HG03175 (cell line): Measurements from ENCODE around the gene SDHA.
A peak's percentile ranks its signal among the peaks of the same experiment; 100 is the strongest.
"Not testable (repeated sequence)": the region's sequence is repeated elsewhere in the genome, so short reads cannot be mapped to it uniquely, and the experiment has no call there.

Experiments used
- ATAC-seq: cut with Tn5 transposase; IDR thresholded peaks from one replicate; pipeline ENCODE4 v1.9.1; 2021; ENCODE audit warnings: mild to moderate bottlenecking, moderate library complexity; ENCODE audit not compliant: unreplicated experiment

The SDHA gene

DNA sequence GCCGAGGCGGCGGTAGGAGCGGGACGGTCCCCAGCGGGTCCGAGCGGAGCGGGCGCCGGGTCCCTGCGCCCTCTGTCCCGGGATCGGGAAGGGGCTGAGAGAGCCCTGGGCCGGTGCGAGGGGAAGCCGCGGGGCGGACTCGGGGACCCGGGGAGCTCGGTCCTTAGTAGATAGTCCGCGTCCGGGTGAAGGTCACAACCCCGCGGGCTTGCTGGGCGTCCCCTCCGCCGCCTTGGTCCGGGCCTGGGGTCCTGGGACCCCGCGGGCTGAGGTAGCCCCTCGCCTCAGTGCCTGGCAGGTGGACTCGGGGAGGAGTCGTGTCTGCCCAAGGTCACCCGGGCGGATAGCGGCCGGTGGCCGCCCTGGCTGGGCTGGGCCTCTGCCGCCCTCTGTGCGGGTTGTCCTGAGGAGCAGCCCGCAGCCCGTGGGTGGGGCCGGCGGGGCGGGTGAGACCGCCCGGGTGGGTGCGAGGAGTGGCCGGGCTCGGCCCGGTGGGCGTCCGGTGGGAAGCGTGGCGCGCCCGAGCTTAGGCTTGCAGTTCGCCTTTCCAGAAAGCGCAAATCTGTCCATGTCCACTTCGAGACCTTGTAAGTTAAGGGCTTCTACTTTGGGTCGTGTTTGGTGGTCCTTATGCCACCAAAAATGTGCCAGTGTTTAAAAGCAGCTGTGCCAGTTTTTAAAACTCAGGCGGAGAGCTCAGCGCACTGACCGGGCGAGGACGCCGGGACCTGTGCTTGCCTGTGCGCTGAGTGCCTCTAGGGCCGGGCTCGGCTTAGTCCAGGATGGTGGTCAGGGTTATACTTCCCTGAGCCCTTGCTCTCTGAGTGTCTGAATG lies 554 bp downstream of the SDHA start:
- peak; percentile 23 for ATAC-seq

- ATAC-seq, result no peak
Observed at GRCh38 chr5:219460-219863, 1.3 kb downstream of the SDHA start.

- peak; percentile 23 for ATAC-seq
Observed at GRCh38 chr5:219991-220390, 1.9 kb downstream of the SDHA start.

GRCh38 chr5:222951-223715 lies 5.0 kb downstream of the SDHA start:
- ATAC-seq, result not testable (repeated sequence)

GRCh38 chr5:223791-224190 lies 5.7 kb downstream of the SDHA start:
- no peak for ATAC-seq

DNA sequence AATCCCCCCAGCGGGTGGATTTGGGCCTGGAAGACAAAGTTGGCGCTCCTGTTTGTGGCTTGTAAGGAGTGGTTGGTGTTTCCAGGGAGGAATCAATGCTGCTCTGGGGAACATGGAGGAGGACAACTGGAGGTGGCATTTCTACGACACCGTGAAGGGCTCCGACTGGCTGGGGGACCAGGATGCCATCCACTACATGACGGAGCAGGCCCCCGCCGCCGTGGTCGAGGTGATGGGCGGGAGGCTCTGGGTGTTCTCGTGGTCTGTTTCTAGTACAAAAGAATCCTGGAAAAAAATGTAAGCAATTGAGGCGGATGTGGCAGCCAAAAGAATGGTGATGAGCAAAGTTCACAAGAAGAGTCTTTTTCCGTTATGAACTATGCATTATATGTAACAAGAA lies 7.2 kb downstream of the SDHA start:
- ATAC-seq, result no peak

DNA sequence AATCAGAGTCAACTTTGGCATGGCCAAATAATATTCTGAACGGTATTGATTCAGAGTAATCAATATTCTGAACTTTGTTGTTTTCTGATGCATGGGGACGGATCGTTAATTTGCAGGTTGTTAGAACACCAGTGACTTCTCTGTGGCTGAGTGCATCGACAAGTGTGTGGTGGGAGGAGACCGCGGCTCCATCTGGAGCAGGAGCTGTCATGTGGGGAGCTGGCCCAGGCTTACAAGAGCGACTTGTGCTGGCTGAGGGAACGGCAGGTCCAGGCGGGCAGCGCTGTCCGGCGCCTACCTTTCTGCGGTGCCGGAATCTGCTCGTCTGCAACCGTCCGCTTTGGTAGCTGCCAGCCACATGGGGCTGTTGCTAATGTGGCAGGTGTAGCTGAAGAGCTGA lies 9.3 kb downstream of the SDHA start:
- ATAC-seq, result not testable (repeated sequence)

GRCh38 chr5:228886-229285 lies 10.8 kb downstream of the SDHA start:
- no peak for ATAC-seq

GRCh38 chr5:230711-231110 lies 12.6 kb downstream of the SDHA start:
- ATAC-seq, result no peak

DNA sequence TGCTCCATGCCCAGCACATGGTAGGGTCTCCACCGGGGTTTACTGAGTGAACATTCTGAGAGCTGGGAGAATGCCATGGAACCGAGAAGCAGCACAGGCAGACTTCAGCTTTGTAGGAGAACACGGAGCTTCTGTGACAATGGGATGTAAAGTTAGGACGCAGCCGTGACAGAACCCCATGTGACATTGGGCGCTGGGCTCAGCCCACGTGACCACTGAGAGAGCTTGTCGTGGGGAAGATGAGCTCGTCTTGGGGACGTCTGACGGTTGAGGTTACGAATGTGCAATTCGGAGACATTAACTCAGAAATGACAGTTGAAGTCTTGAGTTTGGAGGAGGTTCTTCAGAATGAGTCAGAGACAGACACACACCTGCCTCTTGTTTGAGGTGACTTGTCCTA lies 13.5 kb downstream of the SDHA start:
- ATAC-seq, result no peak

DNA sequence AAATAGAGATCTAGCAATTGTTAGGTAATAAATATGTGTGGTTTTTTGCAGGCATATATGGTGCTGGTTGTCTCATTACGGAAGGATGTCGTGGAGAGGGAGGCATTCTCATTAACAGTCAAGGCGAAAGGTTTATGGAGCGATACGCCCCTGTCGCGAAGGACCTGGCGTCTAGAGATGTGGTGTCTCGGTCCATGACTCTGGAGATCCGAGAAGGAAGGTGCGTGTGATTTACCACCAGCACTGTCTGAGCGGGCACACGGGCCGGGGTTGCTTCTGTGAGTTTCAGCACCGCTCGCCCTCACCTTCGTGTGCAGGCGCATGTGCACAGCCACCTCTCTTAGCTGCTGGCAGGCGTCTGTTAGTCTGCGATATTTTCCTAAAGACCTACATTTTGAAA lies 15.3 kb downstream of the SDHA start:
- not testable (repeated sequence) for ATAC-seq

GRCh38 chr5:234450-234849 lies 16.3 kb downstream of the SDHA start:
- ATAC-seq, result no peak

DNA sequence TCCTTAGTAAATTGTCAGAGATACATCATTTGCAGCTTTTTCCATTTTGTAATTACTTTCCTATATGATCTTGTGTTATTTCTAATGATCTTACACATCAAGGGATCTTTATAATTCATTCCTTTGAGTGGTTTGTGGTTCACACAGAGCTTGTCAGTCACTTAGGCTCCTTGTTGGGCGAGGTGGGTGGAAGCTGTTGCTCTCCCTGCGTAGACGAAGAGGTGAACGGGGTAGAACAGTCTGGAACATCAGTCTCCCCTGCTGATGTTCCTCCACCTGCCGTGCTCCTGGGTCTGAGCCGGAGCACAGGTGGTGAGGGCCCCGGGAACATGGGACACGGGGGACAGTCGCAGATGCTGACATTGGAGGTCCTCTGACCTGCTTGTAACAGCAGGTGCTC lies 17.4 kb downstream of the SDHA start:
- not testable (repeated sequence) for ATAC-seq

GRCh38 chr5:237931-238330 lies 19.8 kb downstream of the SDHA start:
- ATAC-seq, result not testable (repeated sequence)

DNA sequence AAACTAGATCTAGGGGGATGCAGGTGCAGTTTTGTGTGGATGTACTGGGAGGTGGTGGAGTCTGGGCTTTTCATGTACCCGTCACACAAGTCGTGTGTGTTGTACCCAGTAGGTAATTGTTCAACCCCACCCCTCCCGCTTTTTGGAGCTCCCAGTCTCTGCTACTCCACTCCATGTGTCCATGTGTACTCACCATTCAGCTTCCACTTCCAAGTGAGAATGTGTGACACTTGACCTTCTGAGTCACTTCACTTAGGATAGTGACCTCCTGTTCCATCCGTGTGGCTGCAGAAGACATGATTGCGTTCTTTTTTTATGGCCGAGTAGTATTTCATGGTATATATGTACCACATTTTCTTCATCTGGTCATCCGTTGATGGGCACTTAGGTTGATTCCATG lies 22.4 kb downstream of the SDHA start:
- not testable (repeated sequence) for ATAC-seq

- not testable (repeated sequence) for ATAC-seq
Observed at GRCh38 chr5:241045-241669, 23.0 kb downstream of the SDHA start.

DNA sequence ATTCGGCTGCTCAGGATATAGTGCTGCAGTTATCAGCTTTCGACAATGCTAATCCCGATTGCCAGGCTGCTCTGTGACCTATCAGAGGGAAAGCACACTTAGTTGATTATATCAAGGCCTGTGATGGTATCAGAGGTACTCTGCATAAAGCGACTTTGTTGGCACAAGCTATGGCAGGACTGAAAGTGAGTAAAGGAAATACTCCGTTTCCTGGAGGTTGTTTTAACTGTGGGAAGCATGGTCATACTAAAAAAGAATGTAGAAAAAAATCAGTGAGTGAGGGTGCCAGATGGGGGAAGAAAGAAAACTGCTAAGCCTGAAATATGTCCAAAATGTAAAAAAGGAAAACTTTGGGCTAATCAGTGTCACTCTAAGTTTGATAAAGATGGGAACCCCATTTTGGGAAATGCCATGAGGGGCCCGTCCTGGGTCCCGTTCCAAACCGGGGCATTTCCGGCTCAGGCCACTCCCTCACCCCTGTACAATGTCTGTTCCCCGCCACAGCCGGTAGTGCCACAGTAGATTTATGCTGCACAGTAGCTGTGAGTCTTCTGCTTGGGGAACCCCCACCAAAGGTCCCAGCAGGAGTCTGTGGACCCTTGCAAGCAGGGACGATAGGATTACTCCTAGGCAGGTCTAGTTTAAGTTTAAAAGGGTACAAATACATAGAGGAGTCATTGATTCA lies 25.7 kb downstream of the SDHA start:
- not testable (repeated sequence) for ATAC-seq

GRCh38 chr5:245717-246116 lies 27.6 kb downstream of the SDHA start:
- not testable (repeated sequence) for ATAC-seq

DNA sequence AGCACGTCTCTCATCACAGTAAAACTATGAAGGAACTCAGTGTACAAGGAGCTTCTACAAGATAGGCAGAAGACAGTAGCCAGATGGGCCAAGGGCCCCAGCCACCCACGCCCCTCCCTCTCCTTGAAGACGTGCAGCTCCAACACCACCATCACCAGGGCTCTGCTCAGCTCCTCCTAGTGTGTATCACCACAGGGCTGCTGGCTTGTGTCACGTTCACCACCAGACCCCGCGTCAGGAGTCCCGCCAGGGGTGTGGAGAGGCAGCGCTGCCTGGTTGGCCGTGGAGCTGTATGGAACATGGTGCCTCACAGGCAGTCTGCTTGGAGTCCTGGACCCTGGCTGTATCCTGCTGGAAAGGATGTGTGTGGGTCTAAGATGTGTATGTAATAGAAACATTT lies 32.3 kb downstream of the SDHA start:
- not testable (repeated sequence) for ATAC-seq

DNA sequence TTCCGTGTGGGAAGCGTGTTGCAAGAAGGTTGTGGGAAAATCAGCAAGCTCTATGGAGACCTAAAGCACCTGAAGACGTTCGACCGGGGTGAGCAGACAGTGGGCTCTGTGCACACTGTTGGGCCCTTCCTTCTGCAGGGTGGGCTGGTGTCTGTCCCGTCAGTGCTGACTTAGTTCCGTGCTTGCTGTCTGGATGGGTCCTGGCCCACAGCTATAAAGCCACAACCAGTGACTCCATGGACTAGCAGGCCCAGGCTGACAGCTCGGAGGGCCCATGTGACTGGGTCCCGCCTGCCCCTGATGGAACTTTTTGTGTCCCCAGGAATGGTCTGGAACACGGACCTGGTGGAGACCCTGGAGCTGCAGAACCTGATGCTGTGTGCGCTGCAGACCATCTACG lies 32.9 kb downstream of the SDHA start:
- ATAC-seq, result not testable (repeated sequence)

- ATAC-seq, result not testable (repeated sequence)
Observed at GRCh38 chr5:251538-251937, 33.4 kb downstream of the SDHA start.
